ENCODE results near the gene CCR7.

- TF ChIP-seq FOXP2 (optimal IDR thresholded peaks at IDR 0.05; ENCODE audit: control extremely low read depth, extremely low read length, insufficient read depth): no peak
- no peak for TF ChIP-seq POLR2AphosphoS5 (IDR thresholded peaks at IDR 0.05; ENCODE audit: borderline replicate concordance, low read depth, low read length)
- TF ChIP-seq EZH2 (IDR thresholded peaks at IDR 0.05): no peak
These were observed 36.4 kb downstream of the CCR7 start for GRCh38 chr17:40528692-40529417.

Data from SK-N-MC (cell line).